GM23338 (cell line): ENCODE results near the gene SETDB1.

ENCODE experiments used
- CREB1 ChIP-seq: fragments of 250-450 bp; sonication (Bioruptor Pico); IDR thresholded peaks from 2 replicates; pipeline ENCODE4 v1.5.0; 2020; ENCODE audit warnings: low read depth, mild to moderate bottlenecking, moderate library complexity
- ETS1 ChIP-seq: IDR thresholded peaks from 2 replicates; pipeline ENCODE4 v1.6.1; 2016; ENCODE audit warnings: antibody characterized with exemption
- EZH2 ChIP-seq: fragments of 200-600 bp; sonication (generic); IDR thresholded peaks from one replicate; pipeline ENCODE4 v1.8.0; 2017; ENCODE audit warnings: antibody characterized with exemption, mild to moderate bottlenecking, low read depth; ENCODE audit not compliant: unreplicated experiment
- EZH2phosphoT487 ChIP-seq: fragments of 200-600 bp; sonication (generic); IDR thresholded peaks from one replicate; pipeline ENCODE4 v1.8.1; 2018; ENCODE audit warnings: antibody characterized with exemption; ENCODE audit not compliant: unreplicated experiment
- JUNB ChIP-seq: IDR thresholded peaks from one replicate; pipeline ENCODE4 v1.6.1; 2016; ENCODE audit warnings: antibody characterized with exemption; ENCODE audit not compliant: unreplicated experiment
- POLR2AphosphoS5 ChIP-seq: IDR thresholded peaks from 2 replicates; pipeline ENCODE4 v1.6.1; 2016; ENCODE audit warnings: antibody characterized with exemption, low read depth
- STAT1 ChIP-seq: IDR thresholded peaks from one replicate; pipeline ENCODE4 v1.6.1; 2016; ENCODE audit warnings: antibody characterized with exemption; ENCODE audit not compliant: unreplicated experiment
- ZNF331 ChIP-seq: fragments of 250-450 bp; sonication (Bioruptor Pico); IDR thresholded peaks from 2 replicates; pipeline ENCODE4 v1.5.0; 2020; ENCODE audit warnings: low read depth, mild to moderate bottlenecking, moderate library complexity
- TF ChIP-seq, protein P1 (sequence below), 2 experiments: fragments of 200-600 bp in 1 of 2; sonication (generic) in 1 of 2; conservative IDR thresholded peaks; 2 replicates each; pipeline versions ENCODE4 v1.5.1 to v1.6.1; 2016 to 2017; ENCODE audit warnings: antibody characterized with exemption in 2 of 2, low read depth in 2 of 2, mild to moderate bottlenecking in 2 of 2, moderate library complexity in 1 of 2
- TF ChIP-seq, protein P2 (sequence below): IDR thresholded peaks from one replicate; pipeline ENCODE4 v1.6.1; 2018; ENCODE audit warnings: antibody characterized with exemption; ENCODE audit not compliant: unreplicated experiment
- TF ChIP-seq, protein P3 (sequence below): fragments of 250-450 bp; sonication (Bioruptor Pico); IDR thresholded peaks from 2 replicates; pipeline ENCODE4 v1.5.0; 2020; ENCODE audit warnings: mild to moderate bottlenecking, moderate library complexity

DNA sequence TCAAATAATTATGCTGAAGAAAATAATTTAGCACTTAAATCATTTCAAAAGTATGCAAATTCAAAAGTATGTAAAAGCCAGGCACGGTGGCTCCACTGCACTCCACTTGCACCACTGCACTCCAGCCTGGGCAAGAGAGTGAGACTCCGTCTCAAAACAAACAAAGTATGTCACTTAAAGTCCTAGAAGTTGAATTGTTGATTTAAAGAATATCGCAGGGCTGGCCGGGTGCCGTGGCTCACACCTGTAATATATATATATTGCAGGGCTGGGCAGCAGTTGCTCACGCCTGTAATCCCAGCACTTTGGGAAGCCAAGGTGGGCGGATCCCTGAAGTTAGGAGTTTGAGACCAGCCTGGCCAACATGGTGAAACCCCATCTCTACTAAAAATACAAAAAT, 8.8 kb upstream of the SETDB1 start:
- no peak for TF ChIP-seq EZH2
- TF ChIP-seq, protein P1, sequence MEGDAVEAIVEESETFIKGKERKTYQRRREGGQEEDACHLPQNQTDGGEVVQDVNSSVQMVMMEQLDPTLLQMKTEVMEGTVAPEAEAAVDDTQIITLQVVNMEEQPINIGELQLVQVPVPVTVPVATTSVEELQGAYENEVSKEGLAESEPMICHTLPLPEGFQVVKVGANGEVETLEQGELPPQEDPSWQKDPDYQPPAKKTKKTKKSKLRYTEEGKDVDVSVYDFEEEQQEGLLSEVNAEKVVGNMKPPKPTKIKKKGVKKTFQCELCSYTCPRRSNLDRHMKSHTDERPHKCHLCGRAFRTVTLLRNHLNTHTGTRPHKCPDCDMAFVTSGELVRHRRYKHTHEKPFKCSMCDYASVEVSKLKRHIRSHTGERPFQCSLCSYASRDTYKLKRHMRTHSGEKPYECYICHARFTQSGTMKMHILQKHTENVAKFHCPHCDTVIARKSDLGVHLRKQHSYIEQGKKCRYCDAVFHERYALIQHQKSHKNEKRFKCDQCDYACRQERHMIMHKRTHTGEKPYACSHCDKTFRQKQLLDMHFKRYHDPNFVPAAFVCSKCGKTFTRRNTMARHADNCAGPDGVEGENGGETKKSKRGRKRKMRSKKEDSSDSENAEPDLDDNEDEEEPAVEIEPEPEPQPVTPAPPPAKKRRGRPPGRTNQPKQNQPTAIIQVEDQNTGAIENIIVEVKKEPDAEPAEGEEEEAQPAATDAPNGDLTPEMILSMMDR (conservative IDR thresholded peaks at IDR 0.05; ENCODE audit: low read depth in 2 of 2): no peak
- TF ChIP-seq CREB1 (CRISPR knock-in tag): no peak
- TF ChIP-seq STAT1: no peak
- no peak for TF ChIP-seq EZH2phosphoT487
- TF ChIP-seq JUNB: no peak
- TF ChIP-seq, protein P2, sequence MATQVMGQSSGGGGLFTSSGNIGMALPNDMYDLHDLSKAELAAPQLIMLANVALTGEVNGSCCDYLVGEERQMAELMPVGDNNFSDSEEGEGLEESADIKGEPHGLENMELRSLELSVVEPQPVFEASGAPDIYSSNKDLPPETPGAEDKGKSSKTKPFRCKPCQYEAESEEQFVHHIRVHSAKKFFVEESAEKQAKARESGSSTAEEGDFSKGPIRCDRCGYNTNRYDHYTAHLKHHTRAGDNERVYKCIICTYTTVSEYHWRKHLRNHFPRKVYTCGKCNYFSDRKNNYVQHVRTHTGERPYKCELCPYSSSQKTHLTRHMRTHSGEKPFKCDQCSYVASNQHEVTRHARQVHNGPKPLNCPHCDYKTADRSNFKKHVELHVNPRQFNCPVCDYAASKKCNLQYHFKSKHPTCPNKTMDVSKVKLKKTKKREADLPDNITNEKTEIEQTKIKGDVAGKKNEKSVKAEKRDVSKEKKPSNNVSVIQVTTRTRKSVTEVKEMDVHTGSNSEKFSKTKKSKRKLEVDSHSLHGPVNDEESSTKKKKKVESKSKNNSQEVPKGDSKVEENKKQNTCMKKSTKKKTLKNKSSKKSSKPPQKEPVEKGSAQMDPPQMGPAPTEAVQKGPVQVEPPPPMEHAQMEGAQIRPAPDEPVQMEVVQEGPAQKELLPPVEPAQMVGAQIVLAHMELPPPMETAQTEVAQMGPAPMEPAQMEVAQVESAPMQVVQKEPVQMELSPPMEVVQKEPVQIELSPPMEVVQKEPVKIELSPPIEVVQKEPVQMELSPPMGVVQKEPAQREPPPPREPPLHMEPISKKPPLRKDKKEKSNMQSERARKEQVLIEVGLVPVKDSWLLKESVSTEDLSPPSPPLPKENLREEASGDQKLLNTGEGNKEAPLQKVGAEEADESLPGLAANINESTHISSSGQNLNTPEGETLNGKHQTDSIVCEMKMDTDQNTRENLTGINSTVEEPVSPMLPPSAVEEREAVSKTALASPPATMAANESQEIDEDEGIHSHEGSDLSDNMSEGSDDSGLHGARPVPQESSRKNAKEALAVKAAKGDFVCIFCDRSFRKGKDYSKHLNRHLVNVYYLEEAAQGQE: no peak
- TF ChIP-seq POLR2AphosphoS5: no peak
- no peak for TF ChIP-seq ETS1
- TF ChIP-seq, protein P3, sequence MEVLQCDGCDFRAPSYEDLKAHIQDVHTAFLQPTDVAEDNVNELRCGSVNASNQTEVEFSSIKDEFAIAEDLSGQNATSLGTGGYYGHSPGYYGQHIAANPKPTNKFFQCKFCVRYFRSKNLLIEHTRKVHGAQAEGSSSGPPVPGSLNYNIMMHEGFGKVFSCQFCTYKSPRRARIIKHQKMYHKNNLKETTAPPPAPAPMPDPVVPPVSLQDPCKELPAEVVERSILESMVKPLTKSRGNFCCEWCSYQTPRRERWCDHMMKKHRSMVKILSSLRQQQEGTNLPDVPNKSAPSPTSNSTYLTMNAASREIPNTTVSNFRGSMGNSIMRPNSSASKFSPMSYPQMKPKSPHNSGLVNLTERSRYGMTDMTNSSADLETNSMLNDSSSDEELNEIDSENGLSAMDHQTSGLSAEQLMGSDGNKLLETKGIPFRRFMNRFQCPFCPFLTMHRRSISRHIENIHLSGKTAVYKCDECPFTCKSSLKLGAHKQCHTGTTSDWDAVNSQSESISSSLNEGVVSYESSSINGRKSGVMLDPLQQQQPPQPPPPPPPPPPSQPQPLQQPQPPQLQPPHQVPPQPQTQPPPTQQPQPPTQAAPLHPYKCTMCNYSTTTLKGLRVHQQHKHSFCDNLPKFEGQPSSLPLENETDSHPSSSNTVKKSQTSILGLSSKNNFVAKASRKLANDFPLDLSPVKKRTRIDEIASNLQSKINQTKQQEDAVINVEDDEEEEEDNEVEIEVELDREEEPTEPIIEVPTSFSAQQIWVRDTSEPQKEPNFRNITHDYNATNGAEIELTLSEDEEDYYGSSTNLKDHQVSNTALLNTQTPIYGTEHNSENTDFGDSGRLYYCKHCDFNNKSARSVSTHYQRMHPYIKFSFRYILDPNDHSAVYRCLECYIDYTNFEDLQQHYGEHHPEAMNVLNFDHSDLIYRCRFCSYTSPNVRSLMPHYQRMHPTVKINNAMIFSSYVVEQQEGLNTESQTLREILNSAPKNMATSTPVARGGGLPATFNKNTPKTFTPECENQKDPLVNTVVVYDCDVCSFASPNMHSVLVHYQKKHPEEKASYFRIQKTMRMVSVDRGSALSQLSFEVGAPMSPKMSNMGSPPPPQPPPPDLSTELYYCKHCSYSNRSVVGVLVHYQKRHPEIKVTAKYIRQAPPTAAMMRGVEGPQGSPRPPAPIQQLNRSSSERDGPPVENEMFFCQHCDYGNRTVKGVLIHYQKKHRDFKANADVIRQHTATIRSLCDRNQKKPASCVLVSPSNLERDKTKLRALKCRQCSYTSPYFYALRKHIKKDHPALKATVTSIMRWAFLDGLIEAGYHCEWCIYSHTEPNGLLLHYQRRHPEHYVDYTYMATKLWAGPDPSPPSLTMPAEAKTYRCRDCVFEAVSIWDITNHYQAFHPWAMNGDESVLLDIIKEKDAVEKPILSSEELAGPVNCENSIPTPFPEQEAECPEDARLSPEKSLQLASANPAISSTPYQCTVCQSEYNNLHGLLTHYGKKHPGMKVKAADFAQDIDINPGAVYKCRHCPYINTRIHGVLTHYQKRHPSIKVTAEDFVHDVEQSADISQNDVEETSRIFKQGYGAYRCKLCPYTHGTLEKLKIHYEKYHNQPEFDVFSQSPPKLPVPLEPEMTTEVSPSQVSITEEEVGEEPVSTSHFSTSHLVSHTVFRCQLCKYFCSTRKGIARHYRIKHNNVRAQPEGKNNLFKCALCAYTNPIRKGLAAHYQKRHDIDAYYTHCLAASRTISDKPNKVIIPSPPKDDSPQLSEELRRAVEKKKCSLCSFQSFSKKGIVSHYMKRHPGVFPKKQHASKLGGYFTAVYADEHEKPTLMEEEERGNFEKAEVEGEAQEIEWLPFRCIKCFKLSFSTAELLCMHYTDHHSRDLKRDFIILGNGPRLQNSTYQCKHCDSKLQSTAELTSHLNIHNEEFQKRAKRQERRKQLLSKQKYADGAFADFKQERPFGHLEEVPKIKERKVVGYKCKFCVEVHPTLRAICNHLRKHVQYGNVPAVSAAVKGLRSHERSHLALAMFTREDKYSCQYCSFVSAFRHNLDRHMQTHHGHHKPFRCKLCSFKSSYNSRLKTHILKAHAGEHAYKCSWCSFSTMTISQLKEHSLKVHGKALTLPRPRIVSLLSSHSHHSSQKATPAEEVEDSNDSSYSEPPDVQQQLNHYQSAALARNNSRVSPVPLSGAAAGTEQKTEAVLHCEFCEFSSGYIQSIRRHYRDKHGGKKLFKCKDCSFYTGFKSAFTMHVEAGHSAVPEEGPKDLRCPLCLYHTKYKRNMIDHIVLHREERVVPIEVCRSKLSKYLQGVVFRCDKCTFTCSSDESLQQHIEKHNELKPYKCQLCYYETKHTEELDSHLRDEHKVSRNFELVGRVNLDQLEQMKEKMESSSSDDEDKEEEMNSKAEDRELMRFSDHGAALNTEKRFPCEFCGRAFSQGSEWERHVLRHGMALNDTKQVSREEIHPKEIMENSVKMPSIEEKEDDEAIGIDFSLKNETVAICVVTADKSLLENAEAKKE (CRISPR knock-in tag): no peak
- no peak for TF ChIP-seq ZNF331 (CRISPR knock-in tag)
